Right lobe of liver (tissue), 6 donors: ENCODE data around the gene KIAA1549. TPM values are rescaled to one million over a fixed set of nuclear protein-coding genes. Genes with fewer than 3 reads are reported as not detected.

Source experiments
- ATAC-seq, 4 donors: fragments of 200-7000 bp; cut with Tn5 transposase; one replicate each; pipeline ENCODE4 v1.9.1; 2020; ENCODE audit warnings: mild to moderate bottlenecking in 4 of 4, moderate library complexity in 4 of 4
- DNase-seq, 3 donors: peaks; one replicate each; pipeline ENCODE4 v3.0.0-alpha.2; 2020
- H3K27ac ChIP-seq, 3 donors: fragments of 200-600 bp; one replicate each; pipeline ENCODE4 v1.8.0; 2022
- H3K27me3 ChIP-seq, 2 donors: fragments of 200-600 bp; one replicate each; pipeline ENCODE4 v1.8.0; 2022
- H3K36me3 ChIP-seq, 4 donors: fragments of 200-600 bp; sonication (generic) in 1 of 4; one replicate each; pipeline versions ENCODE4 v1.5.1 to v1.8.0; 2017 to 2022; ENCODE audit warnings: control low read depth in 1 of 4
- H3K4me1 ChIP-seq, 4 donors: fragments of 200-600 bp; sonication (generic) in 1 of 4; one replicate each; pipeline versions ENCODE4 v1.5.1 to v1.8.0; 2017 to 2022; ENCODE audit warnings: control low read depth in 1 of 4
- H3K4me3 ChIP-seq, 3 donors: fragments of 200-600 bp; one replicate each; pipeline ENCODE4 v1.8.0; 2022
- H3K9me3 ChIP-seq, 4 donors: fragments of 200-600 bp; sonication (generic) in 1 of 4; one replicate each; pipeline versions ENCODE4 v1.5.1 to v1.8.0; 2017 to 2022; ENCODE audit warnings: control low read depth in 1 of 4
- CTCF ChIP-seq, 4 donors: fragments of 200-600 bp in 3 of 4; fragments of 450-650 bp in 1 of 4; IDR thresholded peaks; one replicate each; pipeline versions ENCODE4 v1.5.1 to v1.8.0; 2016 to 2022; ENCODE audit warnings: antibody characterized with exemption in 4 of 4, mild to moderate bottlenecking in 2 of 4
- POLR2A ChIP-seq: fragments of 450-650 bp; IDR thresholded peaks from one replicate; pipeline ENCODE4 v1.6.1; 2017; ENCODE audit warnings: antibody characterized with exemption, mild to moderate bottlenecking
- WGBS: methylation state at CpG from one replicate; pipeline ENCODE4 v1.1.6; 2018; ENCODE audit warnings: low coverage, low lambda C conversion rate; ENCODE audit not compliant: insufficient coverage; ENCODE audit errors: missing lambda C conversion rate; 5-methylcytosine and 5-hydroxymethylcytosine counted together
- intact Hi-C, 2 donors: fragments of 100-400 bp; cut with DNase I; formaldehyde crosslinking; loops; one replicate each; pipeline versions ENCODE4 v1.11.2 to v1.14.1; 2022
- total RNA-seq, 6 experiments: library from RNA; depleted of rRNA in 2 of 6; stranded (reverse); fragments of >200 nt in 2 of 6; fragmentation: NEBNext Ultra II Directional in 3 of 6; extraction: Animal tissue kit (Norgen Biotek cat#: 25700) in 3 of 6; gene quantifications; one replicate each; pipeline versions ENCODE4 v1.1.0 to v1.2.4, GENCODE V29; 2016 to 2023
- donor health status: DM: no; HTN: yes; CAD: no.
- donor health status: DM: no; HTN: no; CAD: no.
- donor health status: DM: no; HTN: no; CAD: no.
- donor health status: DM: no; HTN: yes; CAD: no.
- donor health status: DM: no; HTN: yes; CAD: no.

Gene KIAA1549
- total RNA-seq, 6 experiments from 2014 or later = 0.56 to 1.9 (median 0.68) TPM

GRCh38 chr7:138809346-138809745 lies 171.8 kb downstream of the KIAA1549 start:
- ATAC-seq = no peak
- Histone ChIP-seq H3K4me1 (no peaks in the 10 kb centered on the region), H3K9me3 (no peaks in the 10 kb centered on the region), H3K4me3 (no peak overlapping the region), H3K27me3 (no peaks in the 10 kb centered on the region), H3K27ac (no peak overlapping the region), H3K36me3 (no peaks in the 10 kb centered on the region)
- no peak for DNase-seq
- intact Hi-C loops = no loop called here
- WGBS = 92% methylated on average over 2 of the region's 4 CpGs
- TF ChIP-seq POLR2A = no peak
- no peak for TF ChIP-seq CTCF (IDR thresholded peaks at IDR 0.05)

GRCh38 chr7:138804618-138805017 lies 176.6 kb downstream of the KIAA1549 start:
- no peaks in the 10 kb centered on the region for H3K4me1 ChIP-seq
- H3K4me3 ChIP-seq = no peak overlapping the region
- intact Hi-C loops = no loop called here
- ATAC-seq = no peak
- H3K27me3 ChIP-seq = no peaks in the 10 kb centered on the region
- DNase-seq = no peak
- 30% methylated on average over 1 of the region's 1 CpG for WGBS
- H3K9me3 ChIP-seq = no peaks in the 10 kb centered on the region
- H3K27ac ChIP-seq = no peak overlapping the region
- TF ChIP-seq POLR2A (no peak), CTCF (IDR thresholded peaks at IDR 0.05) (no peak)
- H3K36me3 ChIP-seq = no peaks in the 10 kb centered on the region

GRCh38 chr7:138802706-138803105 lies 178.5 kb downstream of the KIAA1549 start:
- ATAC-seq (no peak), DNase-seq (no peak)
- Histone ChIP-seq H3K27ac (no peak overlapping the region), H3K9me3 (no peaks in the 10 kb centered on the region), H3K4me1 (no peaks in the 10 kb centered on the region), H3K27me3 (no peaks in the 10 kb centered on the region), H3K4me3 (no peak overlapping the region), H3K36me3 (no peaks in the 10 kb centered on the region)
- 90% methylated on average over 16 of the region's 18 CpGs for WGBS
- intact Hi-C loops = no loop called here
- TF ChIP-seq CTCF (IDR thresholded peaks at IDR 0.05) (no peak), POLR2A (no peak)

GRCh38 chr7:138801256-138801655 lies 179.9 kb downstream of the KIAA1549 start:
- DNase-seq (no peak), ATAC-seq (no peak)
- H3K27ac ChIP-seq = no peak overlapping the region
- TF ChIP-seq POLR2A (no peak), CTCF (IDR thresholded peaks at IDR 0.05) (no peak)
- no peak overlapping the region for H3K4me3 ChIP-seq
- H3K9me3 ChIP-seq = no peaks in the 10 kb centered on the region
- no peaks in the 10 kb centered on the region for H3K36me3 ChIP-seq
- H3K4me1 ChIP-seq = no peaks in the 10 kb centered on the region
- WGBS = 100% methylated on average over 2 of the region's 3 CpGs
- no peaks in the 10 kb centered on the region for H3K27me3 ChIP-seq
- intact Hi-C loops = no loop called here
